HCT116 (cell line): ENCODE data around the gene A3GALT2. TPM values are rescaled to one million over a fixed set of nuclear protein-coding genes. Genes with fewer than 3 reads are reported as not detected.

Experiments
- ATAC-seq: fragments of 200-7000 bp; cut with Tn5 transposase; 2 replicates; pipeline ENCODE4 v1.9.1; 2020; ENCODE audit warnings: mild to moderate bottlenecking, moderate library complexity
- BruUV-seq: library from RNA; stranded (reverse); fragments of 400-500 nt; replicated peaks from 2 replicates; lab custom pipeline; 2021; lab: Mats Ljungman, UMichigan
- CTCF ChIA-PET: fragments of 300-600 bp; sonication (Branson Sonifier 250); formaldehyde crosslinking; loops from one replicate; lab custom pipeline; 2021; ENCODE audit warnings: antibody characterized with exemption; lab: Charles Lee
- POLR2A ChIA-PET: fragments of 300-600, 350-600 bp; sonication (Branson Sonifier 250); formaldehyde crosslinking; loops from one replicate; lab custom pipeline; 2021; ENCODE audit warnings: antibody characterized with exemption; lab: Charles Lee
- RAD21 ChIA-PET, 2 experiments: fragments of 300-600 bp; sonication (Branson Sonifier 250); formaldehyde crosslinking; loops; one replicate each; lab custom pipeline; 2023; ENCODE audit warnings: low total read pairs in 2 of 2; ENCODE audit not compliant: uncharacterized antibody in 2 of 2, unreplicated experiment in 2 of 2, low non-redundant PET in 1 of 2; lab: Charles Lee
- DNase-seq: peaks from one replicate; pipeline ENCODE4 v3.0.0-alpha.2; 2010; ENCODE audit warnings: low read depth, low spot score
- H2AFZ ChIP-seq: fragments of 200-600 bp; shearing (Covaris generic), sonication (generic); 2 replicates; pipeline ENCODE4 v1.6.1; 2017; ENCODE audit warnings: low read depth, mixed run types, mixed read lengths, antibody characterized with exemption, low read length; ENCODE audit not compliant: poor library complexity, severe bottlenecking
- H3K27ac ChIP-seq: 2 replicates; pipeline ENCODE4 v1.5.1; 2012; ENCODE audit warnings: low read depth, low read length
- H3K27me3 ChIP-seq: fragments of 200-600 bp; sonication (generic); 2 replicates; pipeline ENCODE4 v1.6.1; 2016; ENCODE audit warnings: mixed run types, low read length, mixed read lengths; ENCODE audit not compliant: insufficient read depth
- H3K36me3 ChIP-seq, 2 experiments: fragments of 200-500 bp in 1 of 2; fragments of 200-600 bp in 1 of 2; sonication (Bioruptor generic) in 1 of 2; sonication (generic) in 1 of 2; 2 replicates each; pipeline versions ENCODE4 v1.5.1 to v1.6.1; 2014 to 2016; ENCODE audit warnings: low read length in 2 of 2, inconsistent platforms in 1 of 2, mixed read lengths in 1 of 2, mixed run types in 1 of 2; ENCODE audit not compliant: insufficient read depth in 2 of 2, control insufficient read depth in 1 of 2
- H3K4me1 ChIP-seq, 2 experiments: fragments of 200-600 bp in 1 of 2; sonication (generic) in 1 of 2; 2 replicates each; pipeline versions ENCODE4 v1.5.1 to v1.6.1; 2012 to 2017; ENCODE audit warnings: low read length in 2 of 2, inconsistent platforms in 1 of 2, mild to moderate bottlenecking in 1 of 2, mixed read lengths in 1 of 2, mixed run types in 1 of 2, moderate library complexity in 1 of 2; ENCODE audit not compliant: insufficient read depth in 2 of 2, control insufficient read depth in 1 of 2
- H3K4me2 ChIP-seq: fragments of 200-600 bp; sonication (generic); 2 replicates; pipeline ENCODE4 v1.6.1; 2017; ENCODE audit warnings: mixed run types, low read length, mixed read lengths
- H3K4me3 ChIP-seq, 2 experiments: fragments of 200-600 bp in 1 of 2; sonication (generic) in 1 of 2; replicated peaks in 1 of 2; 2 replicates each; pipeline ENCODE4 v1.5.1; 2011 to 2016; ENCODE audit warnings: low read length in 2 of 2, control low read depth in 1 of 2, low read depth in 1 of 2, mild to moderate bottlenecking in 1 of 2, mixed read lengths in 1 of 2, mixed run types in 1 of 2
- H3K79me2 ChIP-seq: fragments of 200-600 bp; sonication (generic); 2 replicates; pipeline ENCODE4 v1.6.1; 2017; ENCODE audit warnings: mild to moderate bottlenecking, mixed run types, low read length, moderate library complexity, mixed read lengths; ENCODE audit not compliant: insufficient read depth
- H3K9ac ChIP-seq: fragments of 200-600 bp; sonication (generic); 2 replicates; pipeline ENCODE4 v1.6.1; 2016; ENCODE audit warnings: low read length, mixed read lengths
- H3K9me2 ChIP-seq: fragments of 200-600 bp; sonication (generic), shearing (Covaris generic); 2 replicates; pipeline ENCODE4 v1.6.1; 2017; ENCODE audit warnings: mixed run types, mild to moderate bottlenecking, moderate library complexity; ENCODE audit not compliant: insufficient read depth
- H3K9me3 ChIP-seq, 2 experiments: fragments of 200-500 bp in 1 of 2; fragments of 200-600 bp in 1 of 2; sonication (Bioruptor generic) in 1 of 2; sonication (generic) in 1 of 2; 2 replicates each; pipeline ENCODE4 v1.6.1; 2014 to 2017; ENCODE audit warnings: low read length in 2 of 2, mixed read lengths in 2 of 2, inconsistent platforms in 1 of 2, low read depth in 1 of 2, mild to moderate bottlenecking in 1 of 2, mixed run types in 1 of 2, moderate library complexity in 1 of 2; ENCODE audit not compliant: control insufficient read depth in 1 of 2, insufficient read depth in 1 of 2
- H4K20me1 ChIP-seq: fragments of 200-600 bp; sonication (generic), shearing (Covaris generic); 2 replicates; pipeline ENCODE4 v1.6.1; 2017; ENCODE audit warnings: mixed run types, mild to moderate bottlenecking, moderate library complexity; ENCODE audit not compliant: insufficient read depth
- EGR1 ChIP-seq: IDR thresholded peaks from 2 replicates; pipeline ENCODE4 v1.6.1; 2012; ENCODE audit warnings: low read depth
- POLR2A ChIP-seq: IDR thresholded peaks from 2 replicates; pipeline ENCODE4 v1.7.0; 2011; ENCODE audit warnings: borderline replicate concordance; ENCODE audit not compliant: insufficient read depth, insufficient read length; ENCODE audit errors: extremely low read depth
- SRF ChIP-seq: IDR thresholded peaks from 2 replicates; pipeline ENCODE4 v1.6.1; 2012; ENCODE audit warnings: low read depth
- TCF7L2 ChIP-seq: IDR thresholded peaks from 2 replicates; pipeline ENCODE4 v1.7.0; 2011; ENCODE audit warnings: borderline replicate concordance, inconsistent platforms; ENCODE audit not compliant: insufficient read depth, insufficient read length; ENCODE audit errors: extremely low read depth
- YY1 ChIP-seq: IDR thresholded peaks from 2 replicates; pipeline ENCODE4 v1.6.1; 2011; ENCODE audit warnings: low read length, low read depth, moderate library complexity, mild to moderate bottlenecking; ENCODE audit not compliant: insufficient replicate concordance; ENCODE audit errors: extremely low read depth
- ZFX ChIP-seq: fragments of 450-650 bp; IDR thresholded peaks from 2 replicates; pipeline ENCODE4 v1.6.1; 2017
- ZNF274 ChIP-seq: fragments of 200-500 bp; sonication (Bioruptor generic); IDR thresholded peaks from 2 replicates; pipeline ENCODE4 v1.6.1; 2014; ENCODE audit warnings: mild to moderate bottlenecking, low read depth, low read length, inconsistent platforms
- intact Hi-C: fragments of 100-400 bp; cut with micrococcal nuclease; formaldehyde crosslinking; loops from 2 replicates; pipeline ENCODE4 v1.10.0; 2022
- total RNA-seq: library from RNA; stranded (reverse); gene quantifications from one replicate; pipeline ENCODE4 v1.2.1, GENCODE V29; 2021; ENCODE audit not compliant: unreplicated experiment
- TF ChIP-seq, protein P1 (sequence below): IDR thresholded peaks from 2 replicates; pipeline ENCODE4 v1.6.1; 2011; ENCODE audit warnings: mild to moderate bottlenecking, low read length, moderate library complexity; ENCODE audit not compliant: insufficient replicate concordance; ENCODE audit errors: extremely low read depth

The A3GALT2 gene
- total RNA-seq, 1 experiment from 2014 or later, result not detected

DNA sequence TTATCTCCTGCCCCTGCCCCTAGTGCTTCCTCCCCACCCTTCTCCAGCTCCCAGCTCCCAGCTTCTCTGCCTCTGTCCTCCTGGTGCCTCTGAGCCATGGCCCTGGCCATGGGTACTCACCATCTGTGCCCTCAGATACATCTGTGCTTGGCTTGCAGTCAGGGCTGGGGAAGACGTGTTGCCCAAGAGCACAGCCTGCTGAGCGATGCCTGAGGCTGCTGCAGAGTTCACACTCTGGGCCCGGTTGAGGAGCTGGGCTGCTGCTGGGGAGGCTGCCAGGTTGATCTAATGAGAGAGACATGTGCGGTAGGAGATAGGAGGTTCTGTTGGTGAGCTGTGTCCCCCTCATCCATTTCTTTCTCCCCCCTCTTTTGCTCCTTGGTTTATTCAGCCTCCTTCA is 49.4 kb upstream of the A3GALT2 start:
- intact Hi-C loops, result no loop called here
- ChIA-PET POLR2A (no interaction called here), RAD21 (no interaction called here), CTCF (no interaction called here)
- H3K79me2 ChIP-seq, result no peaks in the 10 kb centered on the region; the same call in 1 of the 2 replicates
- 0 out of 4 replicates have a peak, but pooled peaks cover 0 to 3% of the 10 kb centered on the region in 2 experiments for H3K4me1 ChIP-seq
- H3K27ac ChIP-seq, result no peak overlapping the region; the same call in 1 of the 2 replicates
- H3K9me2 ChIP-seq, result no peaks in the 10 kb centered on the region
- no peak overlapping the region for H3K9ac ChIP-seq
- H3K27me3 ChIP-seq, result no peaks in the 10 kb centered on the region
- H4K20me1 ChIP-seq, result no peaks in the 10 kb centered on the region
- no peaks in the 10 kb centered on the region for H3K9me3 ChIP-seq
- no peak overlapping the region for H2AFZ ChIP-seq
- no peak for TF ChIP-seq TCF7L2
- no peak for TF ChIP-seq POLR2A
- TF ChIP-seq ZFX, result no peak
- TF ChIP-seq, protein P1, sequence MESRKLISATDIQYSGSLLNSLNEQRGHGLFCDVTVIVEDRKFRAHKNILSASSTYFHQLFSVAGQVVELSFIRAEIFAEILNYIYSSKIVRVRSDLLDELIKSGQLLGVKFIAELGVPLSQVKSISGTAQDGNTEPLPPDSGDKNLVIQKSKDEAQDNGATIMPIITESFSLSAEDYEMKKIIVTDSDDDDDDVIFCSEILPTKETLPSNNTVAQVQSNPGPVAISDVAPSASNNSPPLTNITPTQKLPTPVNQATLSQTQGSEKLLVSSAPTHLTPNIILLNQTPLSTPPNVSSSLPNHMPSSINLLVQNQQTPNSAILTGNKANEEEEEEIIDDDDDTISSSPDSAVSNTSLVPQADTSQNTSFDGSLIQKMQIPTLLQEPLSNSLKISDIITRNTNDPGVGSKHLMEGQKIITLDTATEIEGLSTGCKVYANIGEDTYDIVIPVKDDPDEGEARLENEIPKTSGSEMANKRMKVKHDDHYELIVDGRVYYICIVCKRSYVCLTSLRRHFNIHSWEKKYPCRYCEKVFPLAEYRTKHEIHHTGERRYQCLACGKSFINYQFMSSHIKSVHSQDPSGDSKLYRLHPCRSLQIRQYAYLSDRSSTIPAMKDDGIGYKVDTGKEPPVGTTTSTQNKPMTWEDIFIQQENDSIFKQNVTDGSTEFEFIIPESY, result no peak
- TF ChIP-seq YY1, result no peak
- TF ChIP-seq ZNF274, result no peak
- TF ChIP-seq SRF, result no peak
- TF ChIP-seq EGR1, result no peak
- peaks cover 36 to 75% of the 10 kb centered on the region in 2 experiments; a peak in 3 of 4 replicates for H3K36me3 ChIP-seq
- ATAC-seq, result no peak
- no peak overlapping the region for H3K4me3 ChIP-seq
- BruUV-seq, result no TSS peak
- no peak overlapping the region for H3K4me2 ChIP-seq
- DNase-seq, result no peak
